Uterus (tissue), 2 donors: ENCODE results near the gene HK3.

ENCODE experiments used
- CTCF ChIP-seq, 4 experiments: fragments of 200-600 bp in 2 of 4; fragments of 450-650 bp in 2 of 4; sonication (generic) in 2 of 4; IDR thresholded peaks; one replicate each; pipeline ENCODE4 v1.5.1; 2016 to 2019; ENCODE audit warnings: antibody characterized with exemption in 4 of 4, mild to moderate bottlenecking in 2 of 4, moderate library complexity in 1 of 4
- POLR2A ChIP-seq, 2 donors: fragments of 450-650 bp; IDR thresholded peaks; one replicate each; pipeline ENCODE4 v1.6.1; 2016; ENCODE audit warnings: antibody characterized with exemption in 2 of 2, mild to moderate bottlenecking in 1 of 2, moderate library complexity in 1 of 2

DNA sequence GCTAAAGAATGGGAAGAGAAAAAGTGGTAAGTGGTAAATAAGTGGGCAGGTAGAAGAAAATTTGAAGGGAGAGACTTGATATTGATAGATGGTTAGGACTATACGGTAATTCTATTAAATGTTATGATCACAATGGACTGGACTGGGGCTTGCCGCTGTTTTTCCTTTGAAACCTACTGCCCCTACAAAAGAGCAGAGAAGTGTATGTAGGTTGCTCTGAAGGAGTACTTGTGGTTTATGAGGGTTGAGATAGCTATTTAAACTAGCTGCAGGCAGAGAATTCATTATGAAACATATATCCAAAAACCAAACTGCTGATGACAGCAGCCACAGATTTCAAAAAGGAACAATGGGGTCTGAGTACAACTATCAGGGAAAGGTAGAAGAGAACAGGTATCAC, 16.8 kb upstream of the HK3 start:
- TF ChIP-seq CTCF (IDR thresholded peaks at IDR 0.05), result no peak
- no peak for TF ChIP-seq POLR2A (IDR thresholded peaks at IDR 0.05)
